Measurements from ENCODE around the gene MRPL39.

The MRPL39 gene

DNA sequence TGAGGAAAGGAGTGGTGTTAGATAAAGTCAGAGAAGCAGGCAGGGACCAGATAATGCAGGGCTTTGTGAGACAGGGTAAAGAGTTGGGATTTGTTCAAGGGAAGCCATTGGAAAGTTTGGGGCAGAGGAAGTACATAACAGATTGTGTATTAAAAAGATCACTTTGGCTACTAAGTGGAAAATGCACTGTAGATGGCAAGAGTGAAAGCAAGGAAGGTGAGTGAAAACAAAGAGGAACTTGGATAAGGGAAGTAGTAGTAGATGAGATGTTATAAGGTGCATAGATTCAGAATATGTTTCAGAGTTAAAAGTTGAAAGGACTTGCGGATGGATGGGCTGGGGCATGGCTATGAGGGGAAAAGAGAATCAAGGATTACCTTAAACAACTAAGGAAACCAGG lies 17.4 kb downstream of the MRPL39 start:
- peaks cover 6% of the 10 kb centered on the region for H3K36me3 ChIP-seq (ENCODE audit: control insufficient read depth, insufficient read depth, low read length)

GRCh38 chr21:25586791-25587190 lies 20.5 kb downstream of the MRPL39 start:
- no peak for TF ChIP-seq CTCF (IDR thresholded peaks at IDR 0.05; ENCODE audit: insufficient read depth, low read length, poor library complexity, severe bottlenecking)
- no peak for DNase-seq (ENCODE audit: extremely low read depth, insufficient read length)

More for the DNA sequence above, 17.4 kb downstream of the MRPL39 start:
- no peak for DNase-seq (ENCODE audit: extremely low read depth, insufficient read length)
- TF ChIP-seq CTCF (IDR thresholded peaks at IDR 0.05; ENCODE audit: insufficient read depth, low read length, poor library complexity, severe bottlenecking), result no peak
- Histone ChIP-seq H3K27me3 (replicated peaks; ENCODE audit: control insufficient read depth, insufficient read depth, low read length) (no peaks in the 10 kb centered on the region), H3K4me3 (replicated peaks; ENCODE audit: low read depth, low read length) (no peak overlapping the region)

GRCh38 chr21:25586326-25586725 lies 21.0 kb downstream of the MRPL39 start:
- no peak for TF ChIP-seq CTCF (IDR thresholded peaks at IDR 0.05; ENCODE audit: insufficient read depth, low read length, poor library complexity, severe bottlenecking)
- Histone ChIP-seq H3K4me3 (replicated peaks; ENCODE audit: low read depth, low read length) (no peak overlapping the region), H3K36me3 (ENCODE audit: control insufficient read depth, insufficient read depth, low read length) (no peaks in the 10 kb centered on the region; the same call in 1 of the 2 replicates), H3K27me3 (replicated peaks; ENCODE audit: control insufficient read depth, insufficient read depth, low read length) (no peaks in the 10 kb centered on the region)
- DNase-seq (ENCODE audit: extremely low read depth, insufficient read length), result no peak

More at GRCh38 chr21:25586791-25587190, 20.5 kb downstream of the MRPL39 start:
- Histone ChIP-seq H3K4me3 (replicated peaks; ENCODE audit: low read depth, low read length) (no peak overlapping the region), H3K27me3 (replicated peaks; ENCODE audit: control insufficient read depth, insufficient read depth, low read length) (no peaks in the 10 kb centered on the region), H3K36me3 (ENCODE audit: control insufficient read depth, insufficient read depth, low read length) (no peaks in the 10 kb centered on the region; the same call in 1 of the 2 replicates)

DNA sequence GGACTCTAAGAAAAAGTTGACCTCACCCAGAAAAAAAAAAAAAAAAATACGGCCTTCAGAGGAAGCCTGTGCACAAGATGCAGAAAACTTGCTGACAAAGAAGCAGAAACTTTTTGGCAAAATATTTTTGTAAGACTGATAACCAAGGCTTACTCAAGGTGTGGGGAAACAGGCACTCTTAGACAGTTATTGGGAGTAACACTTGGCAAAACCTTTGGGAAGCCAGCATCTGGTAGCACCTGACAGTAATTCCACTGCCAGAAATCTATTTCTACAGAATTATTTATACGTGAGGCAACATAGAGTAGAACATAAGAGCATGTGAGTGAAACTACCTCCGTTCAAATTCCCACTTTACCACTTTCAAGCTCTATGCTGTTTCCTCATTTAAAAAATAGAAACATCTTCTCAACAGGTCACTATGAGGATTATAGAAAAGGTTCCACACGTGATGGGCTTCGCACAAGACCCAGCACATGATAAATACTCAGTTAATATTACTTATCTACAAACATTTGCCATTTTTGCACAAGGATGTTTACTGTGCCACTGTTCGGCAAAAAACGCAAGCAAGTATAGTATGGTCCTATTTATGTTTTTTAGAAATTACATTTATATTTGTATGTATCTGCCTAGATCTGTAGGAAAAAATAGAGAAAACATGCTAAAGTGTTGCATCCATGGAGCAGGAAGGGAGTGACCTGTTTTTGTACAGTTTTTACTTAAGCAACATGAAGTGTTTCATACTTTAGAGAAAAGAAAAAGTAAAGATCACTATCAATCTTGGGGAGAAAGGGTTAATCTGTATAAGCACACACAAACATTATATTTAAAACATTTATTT lies 22.2 kb downstream of the MRPL39 start:
- no peak for DNase-seq (ENCODE audit: extremely low read depth, insufficient read length)
- no peaks in the 10 kb centered on the region; the same call in 1 of the 2 replicates for H3K36me3 ChIP-seq (ENCODE audit: control insufficient read depth, insufficient read depth, low read length)
- H3K4me3 ChIP-seq (replicated peaks; ENCODE audit: low read depth, low read length), result no peak overlapping the region
- TF ChIP-seq CTCF (IDR thresholded peaks at IDR 0.05; ENCODE audit: insufficient read depth, low read length, poor library complexity, severe bottlenecking), result no peak
- H3K27me3 ChIP-seq (replicated peaks; ENCODE audit: control insufficient read depth, insufficient read depth, low read length), result no peaks in the 10 kb centered on the region

DNA sequence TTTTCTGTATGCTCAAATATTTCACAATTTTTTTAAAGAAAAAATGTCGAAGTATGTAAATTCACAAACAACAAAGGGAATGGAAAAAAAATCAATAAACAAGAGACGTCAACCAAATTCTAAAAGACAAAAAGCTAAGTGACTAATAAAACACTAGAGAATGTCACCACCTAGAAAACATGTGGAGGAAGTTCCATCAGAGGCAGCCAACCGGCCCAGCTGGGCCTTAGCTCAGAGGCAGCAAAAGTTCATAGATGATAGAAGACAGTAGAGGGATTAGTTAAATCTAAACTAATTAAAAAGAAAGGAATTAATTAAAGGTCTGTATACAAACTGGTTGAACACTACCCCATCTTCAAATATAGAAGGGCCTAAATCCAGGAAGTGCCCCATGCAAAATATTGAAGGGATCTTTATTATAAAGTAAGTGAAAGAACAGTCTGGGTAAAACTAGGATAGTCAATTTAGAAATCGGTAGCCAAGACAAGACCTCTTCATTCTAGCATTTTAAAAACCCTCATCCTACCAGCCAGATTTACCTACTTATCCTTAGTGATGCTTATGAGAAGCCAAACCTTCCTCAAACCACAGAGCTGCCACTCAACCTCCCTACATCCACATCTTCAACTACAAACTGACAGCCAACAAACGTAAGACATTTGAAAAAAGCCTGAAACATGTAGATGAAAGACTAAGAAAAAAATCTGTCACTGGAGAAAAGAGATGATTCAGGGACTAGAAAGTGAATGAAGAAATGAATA lies 23.7 kb downstream of the MRPL39 start:
- Histone ChIP-seq H3K4me3 (replicated peaks; ENCODE audit: low read depth, low read length) (no peak overlapping the region), H3K27me3 (replicated peaks; ENCODE audit: control insufficient read depth, insufficient read depth, low read length) (no peaks in the 10 kb centered on the region), H3K36me3 (ENCODE audit: control insufficient read depth, insufficient read depth, low read length) (no peaks in the 10 kb centered on the region)
- DNase-seq (ENCODE audit: extremely low read depth, insufficient read length), result no peak
- no peak for TF ChIP-seq CTCF (IDR thresholded peaks at IDR 0.05; ENCODE audit: insufficient read depth, low read length, poor library complexity, severe bottlenecking)
